Testis (tissue), 2 donors: ENCODE data around the gene ZNF236.

Source experiments
- CTCF ChIP-seq, 3 experiments: fragments of 450-650 bp in 2 of 3; fragments of 200-600 bp in 1 of 3; sonication (generic) in 1 of 3; IDR thresholded peaks; one replicate each; pipeline ENCODE4 v1.5.1; 2016 to 2019; ENCODE audit warnings: antibody characterized with exemption in 3 of 3, mild to moderate bottlenecking in 2 of 3, moderate library complexity in 1 of 3
- POLR2A ChIP-seq: fragments of 450-650 bp; IDR thresholded peaks from one replicate; pipeline ENCODE4 v1.6.1; 2017; ENCODE audit warnings: antibody characterized with exemption, mild to moderate bottlenecking, moderate library complexity

GRCh38 chr18:76873713-76874112, 51.4 kb downstream of the ZNF236 start:
- no peak for TF ChIP-seq POLR2A
- TF ChIP-seq CTCF (IDR thresholded peaks at IDR 0.05) = no peak
